GM08714 (cell line): ENCODE data around the gene MBD3.
A peak's percentile ranks its signal among the peaks of the same experiment; 100 is the strongest.

Experiments
- H3K4me3 ChIP-seq: fragments of 200-500 bp; sonication (Bioruptor generic); 2 replicates; pipeline ENCODE4 v1.5.1; 2014; ENCODE audit warnings: mild to moderate bottlenecking, low read length, inconsistent platforms
- ZNF274 ChIP-seq: IDR thresholded peaks from 2 replicates; pipeline ENCODE4 v1.6.1; 2012; ENCODE audit warnings: mild to moderate bottlenecking, low read depth, low read length

Gene MBD3

GRCh38 chr19:1613146-1613545, 20.5 kb upstream of the MBD3 start:
- TF ChIP-seq ZNF274: no peak
- no peak overlapping the region for H3K4me3 ChIP-seq

DNA sequence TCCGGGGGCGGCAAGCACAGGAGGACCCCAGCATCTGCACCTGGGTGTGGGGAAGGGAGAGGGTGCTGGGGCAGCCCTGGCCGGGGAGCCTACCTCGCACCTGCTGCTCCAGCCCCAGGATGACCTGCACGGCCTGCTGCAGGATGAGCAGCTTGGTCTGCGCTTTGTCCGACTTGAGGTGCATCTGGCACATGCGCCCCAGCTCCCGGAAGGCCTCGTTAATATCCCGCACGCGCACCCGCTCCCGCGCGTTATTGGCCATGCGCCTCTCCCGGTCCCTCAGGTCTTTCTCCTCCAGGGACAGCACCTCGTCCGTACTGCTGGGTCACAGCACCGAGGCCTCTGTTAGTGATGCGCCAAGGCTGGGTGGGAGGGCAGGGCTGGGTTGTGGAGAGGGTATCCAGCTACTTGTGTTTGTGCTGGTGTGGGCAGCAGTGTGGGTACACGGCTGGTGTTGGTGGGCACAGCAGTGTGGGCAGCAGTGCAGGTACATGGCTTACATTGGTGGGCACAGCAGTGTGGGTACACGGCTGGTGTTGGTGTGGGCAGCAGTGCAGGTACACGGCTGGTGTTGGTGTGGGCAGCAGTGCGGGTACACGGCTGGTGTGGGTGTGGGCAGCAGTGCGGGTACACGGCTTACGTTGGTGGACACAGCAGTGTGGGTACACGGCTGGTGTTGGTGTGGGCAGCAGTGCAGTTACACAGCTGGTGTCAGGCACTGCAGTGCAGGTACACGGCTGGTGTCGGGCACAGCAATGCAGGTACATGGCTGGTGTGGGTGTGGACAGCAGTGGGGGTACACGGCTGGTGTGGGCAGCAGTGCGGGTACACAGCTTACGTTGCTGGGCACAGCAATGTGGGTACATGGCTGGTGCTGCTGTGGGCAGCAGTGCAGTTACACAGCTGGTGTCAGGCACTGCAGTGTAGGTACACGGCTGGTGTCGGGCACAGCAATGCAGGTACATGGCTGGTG, 19.7 kb upstream of the MBD3 start:
- no peak for TF ChIP-seq ZNF274
- no peak overlapping the region for H3K4me3 ChIP-seq

GRCh38 chr19:1611353-1611752, 18.7 kb upstream of the MBD3 start:
- no peak for TF ChIP-seq ZNF274
- H3K4me3 ChIP-seq: no peak overlapping the region

- TF ChIP-seq ZNF274: no peak
- no peak overlapping the region for H3K4me3 ChIP-seq
Measured at GRCh38 chr19:1610579-1610978, 17.9 kb upstream of the MBD3 start.

DNA sequence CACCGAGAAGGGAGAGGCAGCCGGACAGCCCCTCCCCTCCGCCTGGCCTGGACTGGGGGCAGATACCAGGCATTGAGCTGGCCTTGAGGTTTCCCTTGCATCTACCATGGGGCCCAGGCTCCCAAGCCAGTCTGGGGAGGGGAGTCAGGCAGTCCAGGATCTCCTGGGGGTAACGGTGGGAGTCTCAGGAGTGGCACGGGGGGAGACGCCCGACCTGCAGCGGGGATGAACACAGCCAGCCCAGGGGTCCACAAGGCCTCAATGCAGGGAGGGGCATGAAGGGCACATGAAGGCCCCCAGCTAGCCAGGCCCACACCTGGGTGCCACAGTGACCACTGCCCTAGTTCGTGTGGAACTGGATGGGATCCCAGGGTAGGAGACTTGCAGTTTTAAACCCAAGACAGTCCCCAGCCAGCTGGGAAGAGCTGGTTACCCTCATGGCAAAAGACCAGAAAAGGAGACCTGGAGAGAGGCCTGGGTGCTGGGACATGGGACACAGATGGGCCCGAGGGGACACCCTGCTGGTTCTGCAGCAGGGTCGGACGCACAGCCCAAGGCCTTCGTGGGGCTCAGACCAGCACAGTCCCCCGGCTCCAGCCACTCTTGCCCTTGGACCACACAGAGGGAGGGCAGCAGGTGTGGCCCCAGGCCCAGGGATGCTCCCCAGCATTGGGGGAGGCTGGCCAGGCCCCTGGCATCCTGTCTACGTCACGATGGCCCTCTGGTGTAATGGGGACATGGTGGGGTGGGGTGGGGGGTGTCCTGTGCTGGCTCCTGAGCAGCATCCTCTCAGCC, 17.2 kb upstream of the MBD3 start:
- no peak for TF ChIP-seq ZNF274
- no peak overlapping the region for H3K4me3 ChIP-seq

GRCh38 chr19:1609103-1609396, 16.4 kb upstream of the MBD3 start:
- H3K4me3 ChIP-seq: no peak overlapping the region
- no peak for TF ChIP-seq ZNF274

DNA sequence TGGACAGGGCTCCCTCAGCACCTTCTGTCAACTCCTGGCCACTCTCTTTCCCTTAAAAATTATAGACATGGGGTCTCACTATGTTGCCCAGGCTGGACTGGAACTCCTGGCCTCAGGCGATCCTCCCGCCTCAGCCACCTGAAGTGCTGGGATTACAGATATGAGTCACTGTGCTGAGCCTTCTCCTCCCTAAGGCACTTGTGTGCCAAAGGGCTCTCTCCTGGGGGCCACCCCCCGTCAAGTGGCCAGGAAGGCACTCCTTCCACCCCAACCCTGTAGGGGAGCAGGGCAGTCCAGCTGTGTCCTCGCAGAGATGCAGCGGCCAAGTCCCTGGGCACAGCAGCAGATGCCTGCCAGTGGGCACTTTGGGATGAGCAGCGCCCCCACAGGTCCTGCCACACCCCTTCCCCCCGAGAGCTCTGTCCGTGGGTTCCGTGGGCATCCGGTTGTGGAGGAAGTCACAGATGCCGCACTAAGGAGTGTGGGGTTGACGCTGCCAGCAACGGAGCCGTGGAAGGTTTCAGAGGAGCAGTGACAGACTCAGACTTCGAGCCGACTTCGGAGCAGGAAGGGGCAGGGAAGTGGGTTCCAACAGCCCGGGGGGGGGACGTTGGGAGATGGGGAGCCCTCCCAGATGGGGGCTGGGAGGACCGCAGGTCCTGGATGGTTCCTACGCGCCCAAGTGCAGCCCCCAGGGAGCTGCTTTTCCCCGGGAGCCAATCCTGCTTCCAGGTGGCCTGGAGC, 15.9 kb upstream of the MBD3 start:
- H3K4me3 ChIP-seq: no peak overlapping the region

DNA sequence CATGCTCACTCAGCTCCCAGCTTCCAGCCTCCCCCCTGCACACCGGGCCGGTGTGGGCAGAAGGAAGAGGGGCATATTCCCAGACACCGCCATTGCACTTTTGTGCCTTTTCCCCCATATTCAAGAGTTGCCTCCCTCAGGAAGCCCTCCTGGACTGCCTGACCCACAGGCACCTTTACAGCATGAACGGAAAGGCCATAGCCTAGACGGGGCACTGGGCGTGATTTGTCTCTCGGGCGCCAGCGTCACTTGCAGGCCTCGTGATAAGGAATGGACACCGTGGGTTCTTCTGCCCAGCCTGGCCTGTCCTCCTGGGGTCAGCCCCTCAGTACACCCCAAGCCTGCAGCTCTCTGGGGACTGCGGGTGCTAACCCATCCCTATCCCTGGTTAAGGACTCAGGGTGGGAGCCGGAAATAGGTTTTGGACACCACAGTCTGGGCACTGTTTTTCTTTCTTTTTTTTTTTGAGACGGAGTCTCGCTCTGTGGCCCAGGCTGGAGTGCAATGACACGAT, 13.5 kb upstream of the MBD3 start:
- TF ChIP-seq ZNF274: no peak
- H3K4me3 ChIP-seq: peak overlapping the region; percentile 56; the same call in 1 of the 2 replicates

More for the DNA sequence above, 15.9 kb upstream of the MBD3 start:
- TF ChIP-seq ZNF274: no peak

DNA sequence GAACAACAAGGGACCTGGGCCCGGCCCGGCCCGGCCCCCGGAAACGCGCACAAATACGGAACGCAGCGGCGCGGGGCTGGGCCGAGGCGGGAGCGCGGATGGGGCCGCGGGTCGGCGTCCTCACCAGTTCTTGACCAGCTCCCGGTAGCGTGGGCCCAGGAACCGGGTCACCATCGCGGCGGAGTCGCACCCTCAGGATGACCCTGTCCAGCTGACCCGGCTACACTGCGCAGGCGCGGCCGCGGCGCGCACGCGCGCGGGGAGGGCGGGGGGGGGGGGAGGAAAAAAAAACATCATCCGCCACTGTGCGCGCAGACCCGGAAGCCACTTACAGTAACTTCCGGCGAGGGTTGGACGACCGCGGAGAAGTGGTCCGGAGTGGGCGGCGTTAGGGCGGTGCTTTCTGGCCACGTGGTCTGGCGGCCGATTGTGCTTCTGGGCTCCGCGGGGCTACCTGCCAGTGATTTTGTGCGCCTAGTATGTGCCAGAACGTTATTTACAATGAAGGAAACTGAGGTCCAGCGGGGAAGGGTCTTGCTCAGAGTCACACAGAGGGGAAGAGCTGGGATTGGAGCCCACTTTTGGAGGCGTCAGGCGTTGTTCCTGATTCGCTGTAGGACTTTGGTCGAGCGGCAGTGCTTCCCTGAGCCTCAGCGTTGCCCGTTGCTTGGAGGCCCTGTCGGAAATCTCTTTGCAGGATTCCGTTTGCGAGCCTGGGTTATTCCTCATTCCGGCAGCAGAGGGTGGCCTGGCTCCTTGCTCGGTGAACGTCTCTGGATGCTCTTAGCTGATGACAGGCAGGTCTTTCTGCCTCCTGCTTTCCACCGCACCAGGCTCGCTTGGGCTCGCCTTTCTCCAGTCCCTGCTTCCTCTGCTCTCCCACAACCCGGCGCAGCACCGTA, 12.8 kb upstream of the MBD3 start, which contains the start of gene UQCR11:
Gene UQCR11 (minus strand): TSS at position 227 of the 902 bp plus-strand sequence. CDS start 53 bp downstream, at position 174.
- no peak for TF ChIP-seq ZNF274
- H3K4me3 ChIP-seq: peak within 1 kb of the TSS; percentile 98

GRCh38 chr19:1602091-1602707, 9.5 kb upstream of the MBD3 start:
- no peak overlapping the region for H3K4me3 ChIP-seq
- TF ChIP-seq ZNF274: no peak

- no peak for TF ChIP-seq ZNF274
- H3K4me3 ChIP-seq: no peak overlapping the region
Measured at GRCh38 chr19:1601613-1602064, 9.0 kb upstream of the MBD3 start.

GRCh38 chr19:1599460-1599846, 6.8 kb upstream of the MBD3 start:
- no peak for TF ChIP-seq ZNF274
- no peak overlapping the region for H3K4me3 ChIP-seq

DNA sequence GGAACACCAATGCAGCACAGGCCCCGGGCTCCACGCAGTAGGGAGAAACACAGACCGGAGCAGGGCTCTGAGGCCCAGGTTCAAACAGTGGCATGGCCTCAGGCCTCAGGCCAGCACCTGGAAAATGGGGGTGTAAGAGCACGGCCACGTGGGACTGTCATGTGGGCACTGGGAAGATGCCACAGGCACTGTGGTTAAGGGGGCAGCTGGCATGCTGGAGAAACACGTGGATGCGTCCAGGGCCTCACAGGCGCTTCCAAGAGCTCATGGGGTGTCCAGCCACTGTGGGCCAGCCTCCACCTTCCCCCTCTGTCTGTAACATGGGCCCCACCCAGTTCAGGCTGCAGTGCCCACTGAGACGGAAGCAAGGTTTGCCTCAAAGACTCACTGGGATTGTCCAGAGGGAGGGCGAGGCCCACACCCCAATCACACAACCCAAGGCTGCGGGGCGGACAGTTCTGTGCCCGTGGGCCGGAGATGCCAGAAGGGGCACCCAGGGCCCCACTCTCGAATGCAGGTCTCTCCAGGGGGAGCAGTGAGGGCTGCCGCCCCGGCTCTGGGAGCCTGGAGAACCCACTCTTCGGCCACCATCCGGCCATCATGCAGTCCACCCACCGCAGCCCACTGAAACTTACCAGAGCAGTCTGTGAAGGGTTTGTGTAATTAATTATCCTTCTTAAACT, 6.3 kb upstream of the MBD3 start:
- no peak for TF ChIP-seq ZNF274
- no peak overlapping the region for H3K4me3 ChIP-seq
